Fibroblast of lung (primary cell): ENCODE measurements around the gene PCYT1A. TPM values are rescaled to one million over a fixed set of nuclear protein-coding genes. Genes with fewer than 3 reads are reported as not detected.

ENCODE experiments used
- DNase-seq, 2 donors: peaks; one replicate each; pipeline versions ENCODE4 v3.0.0 to v3.0.0-alpha.2; 2010; ENCODE audit warnings: low read depth in 2 of 2
- H2AFZ ChIP-seq: 2 replicates; pipeline ENCODE4 v1.5.1; 2012; ENCODE audit warnings: low read length, control low read depth, inconsistent platforms
- H3K27ac ChIP-seq: 2 replicates; pipeline ENCODE4 v1.5.1; 2011; ENCODE audit warnings: low read length, control low read depth; ENCODE audit not compliant: insufficient read depth
- H3K27me3 ChIP-seq: 2 replicates; pipeline ENCODE4 v1.5.1; 2011; ENCODE audit warnings: mild to moderate bottlenecking, low read length; ENCODE audit not compliant: control insufficient read depth, insufficient read depth
- H3K36me3 ChIP-seq: 2 replicates; pipeline ENCODE4 v1.5.1; 2011; ENCODE audit warnings: low read length; ENCODE audit not compliant: control insufficient read depth, insufficient read depth
- H3K4me1 ChIP-seq: 2 replicates; pipeline ENCODE4 v1.5.1; 2011; ENCODE audit warnings: low read length; ENCODE audit not compliant: control insufficient read depth, insufficient read depth; ENCODE audit errors: extremely low read depth
- H3K4me2 ChIP-seq: 2 replicates; pipeline ENCODE4 v1.5.1; 2011; ENCODE audit warnings: low read length, control low read depth; ENCODE audit not compliant: insufficient read depth; ENCODE audit errors: extremely low read depth
- H3K4me3 ChIP-seq, 4 experiments: fragments of 200-600 bp in 1 of 4; sonication (generic) in 1 of 4; replicated peaks in 1 of 4; 2 replicates each; pipeline ENCODE4 v1.5.1; 2011 to 2016; ENCODE audit warnings: low read length in 4 of 4, low read depth in 3 of 4, mild to moderate bottlenecking in 3 of 4, control low read depth in 2 of 4, inconsistent platforms in 1 of 4, mixed read lengths in 1 of 4; ENCODE audit not compliant: insufficient read depth in 1 of 4; ENCODE audit errors: control extremely low read depth in 1 of 4
- H3K79me2 ChIP-seq: 2 replicates; pipeline ENCODE4 v1.5.1; 2012; ENCODE audit warnings: mild to moderate bottlenecking, low read length, inconsistent platforms; ENCODE audit not compliant: control insufficient read depth, insufficient read depth
- H3K9ac ChIP-seq: 2 replicates; pipeline ENCODE4 v1.5.1; 2011; ENCODE audit warnings: mild to moderate bottlenecking, low read length, control low read depth; ENCODE audit not compliant: insufficient read depth
- H3K9me3 ChIP-seq: 2 replicates; pipeline ENCODE4 v1.5.1; 2012; ENCODE audit warnings: low read depth, low read length; ENCODE audit not compliant: control insufficient read depth, insufficient read depth
- H4K20me1 ChIP-seq: 2 replicates; pipeline ENCODE4 v1.5.1; 2011; ENCODE audit warnings: low read length; ENCODE audit not compliant: control insufficient read depth, insufficient read depth; ENCODE audit errors: extremely low read depth
- CTCF ChIP-seq, 2 donors: IDR thresholded peaks in 1 of 2; conservative IDR thresholded peaks in 1 of 2; 1 replicate in 1 of 2; 2 replicates in 1 of 2; pipeline ENCODE4 v1.5.1; 2011 to 2012; ENCODE audit warnings: low read length in 2 of 2, control low read depth in 1 of 2, inconsistent platforms in 1 of 2, low read depth in 1 of 2, mild to moderate bottlenecking in 1 of 2
- EZH2 ChIP-seq: IDR thresholded peaks from 2 replicates; pipeline ENCODE4 v1.5.1; 2012; ENCODE audit warnings: low read length, control low read depth, mild to moderate bottlenecking; ENCODE audit errors: missing control alignments
- polyA minus RNA-seq: library from RNA; depleted of rRNA, polyadenylated mRNA; stranded (reverse); fragments of >200 nt; gene quantifications from 2 replicates; pipeline ENCODE4 v1.2.3, GENCODE V29; 2011; ENCODE audit warnings: low replicate concordance
- polyA plus RNA-seq, 2 donors: library from polyadenylated mRNA; depleted of rRNA in 1 of 2; stranded (reverse) in 1 of 2; unstranded in 1 of 2; fragments of >200 nt; gene quantifications; 2 replicates each; pipeline ENCODE4 v1.2.1, GENCODE V29; 2011 to 2012; ENCODE audit warnings: missing spikeins in 1 of 2
- total RNA-seq: library from RNA; depleted of rRNA; stranded (reverse); fragments of >200 nt; gene quantifications from 2 replicates; pipeline ENCODE4 v1.2.1, GENCODE V29; 2014

Gene PCYT1A
- total RNA-seq = 42.4 and 73.8 TPM in 2 replicates
- polyA plus RNA-seq = 68.9 and 70.2 TPM in 2 replicates
- polyA plus RNA-seq (2012) = 57.9 and 61.0 TPM in 2 replicates
- 243 and 357 TPM in 2 replicates for polyA minus RNA-seq

GRCh38 chr3:196287440-196288140 is at the start of gene PCYT1A:
TSS of gene PCYT1A (minus strand) at chr3:196287726. CDS start at chr3:196270531, 17,195 bp downstream.
- Histone ChIP-seq H3K36me3 (no peaks in the 10 kb centered on the region), H3K27me3 (no peaks in the 10 kb centered on the region), H3K27ac (peak within 1 kb of the TSS; percentile 96), H3K9me3 (no peaks in the 10 kb centered on the region), H4K20me1 (peaks cover 1% of the 10 kb centered on the region), H3K79me2 (peaks cover 46% of the 10 kb centered on the region), H3K4me3 (peak within 1 kb of the TSS; percentile 92 to 100 (median 98)), H3K4me2 (peak within 1 kb of the TSS; percentile 88), H3K9ac (peak within 1 kb of the TSS; percentile 89), H3K4me1 (peaks cover 6% of the 10 kb centered on the region), H2AFZ (peak within 1 kb of the TSS; percentile 99)
- DNase-seq = peak; percentile 96 to 97
- TF ChIP-seq CTCF (conservative IDR thresholded peaks at IDR 0.05 in 1 of 2, IDR thresholded peaks at IDR 0.05 in 1 of 2; ENCODE audit: low read depth in 1 of 2, low read length in 2 of 2) (no peak), EZH2 (no peak)

GRCh38 chr3:196336319-196337145 is 49.0 kb upstream of the PCYT1A start:
- no peak overlapping the region for H2AFZ ChIP-seq
- no peak overlapping the region for H3K27ac ChIP-seq
- H3K9me3 ChIP-seq = no peaks in the 10 kb centered on the region
- H4K20me1 ChIP-seq = no peaks in the 10 kb centered on the region
- H3K36me3 ChIP-seq = no peaks in the 10 kb centered on the region
- no peaks in the 10 kb centered on the region for H3K79me2 ChIP-seq
- H3K9ac ChIP-seq = no peak overlapping the region
- H3K4me2 ChIP-seq = no peak overlapping the region
- TF ChIP-seq CTCF (conservative IDR thresholded peaks at IDR 0.05 in 1 of 2, IDR thresholded peaks at IDR 0.05 in 1 of 2; ENCODE audit: low read depth in 1 of 2, low read length in 2 of 2) (no peak), EZH2 (no peak)
- H3K4me1 ChIP-seq = no peaks in the 10 kb centered on the region
- H3K4me3 ChIP-seq = no peak overlapping the region
- no peaks in the 10 kb centered on the region for H3K27me3 ChIP-seq
- DNase-seq = no peak

GRCh38 chr3:196335503-196335948 is 48.0 kb upstream of the PCYT1A start:
- Histone ChIP-seq H4K20me1 (no peaks in the 10 kb centered on the region), H3K4me1 (no peaks in the 10 kb centered on the region), H3K27ac (no peak overlapping the region), H3K79me2 (no peaks in the 10 kb centered on the region), H3K4me2 (no peak overlapping the region), H2AFZ (no peak overlapping the region), H3K4me3 (no peak overlapping the region), H3K27me3 (no peaks in the 10 kb centered on the region), H3K9ac (no peak overlapping the region), H3K9me3 (no peaks in the 10 kb centered on the region), H3K36me3 (no peaks in the 10 kb centered on the region)
- TF ChIP-seq CTCF (conservative IDR thresholded peaks at IDR 0.05 in 1 of 2, IDR thresholded peaks at IDR 0.05 in 1 of 2; ENCODE audit: low read depth in 1 of 2, low read length in 2 of 2) (no peak), EZH2 (no peak)
- no peak for DNase-seq
